ENCODE data around the gene ITGA8. TPM values are rescaled to one million over a fixed set of nuclear protein-coding genes. Genes with fewer than 3 reads are reported as not detected.

Gene ITGA8
- total and polyA plus RNA-seq, 2 of the 13 experiments (the other 11 are each of a cell fraction or from before 2014, with no cell fraction given): not detected

DNA sequence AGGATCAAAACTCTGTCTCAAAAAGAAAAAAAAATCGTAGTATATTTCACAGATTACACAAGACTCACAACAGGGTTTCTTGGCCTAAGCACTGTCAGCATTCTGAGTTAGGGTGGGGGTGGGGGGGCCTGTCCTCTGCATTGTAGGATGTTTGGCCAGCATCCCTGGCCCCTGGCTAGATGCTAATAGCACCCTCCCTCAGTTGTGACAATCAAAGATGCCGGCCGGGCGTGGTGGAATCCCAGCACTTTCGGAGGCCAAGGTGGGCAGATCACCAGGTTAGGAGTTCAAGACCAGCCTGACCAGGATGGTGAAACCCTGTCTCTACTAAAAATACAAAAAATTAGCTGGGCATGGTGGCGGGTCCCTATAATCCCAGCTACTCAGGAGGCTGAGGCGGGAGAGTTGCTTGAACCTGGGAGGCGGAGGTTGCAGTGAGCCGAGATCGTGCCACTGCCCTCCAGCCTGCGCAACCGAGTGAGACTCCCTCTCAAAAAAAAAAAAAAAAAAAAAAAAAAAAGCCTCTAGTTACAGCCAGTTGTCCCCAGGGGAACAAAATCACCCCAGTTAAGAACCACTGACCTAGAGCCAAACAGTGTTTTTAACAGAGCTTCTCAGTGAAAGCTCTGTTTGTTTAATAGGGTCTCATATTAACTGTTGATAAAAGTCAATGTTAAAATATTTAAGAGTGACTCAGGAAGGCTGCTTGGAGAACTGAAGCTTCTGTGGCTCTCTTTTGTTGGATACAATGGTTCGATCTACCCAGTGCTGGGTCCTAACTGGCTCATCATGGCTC, 187.6 kb downstream of the ITGA8 start:
- intact Hi-C loops (cut with micrococcal nuclease; ENCODE audit: unreplicated experiment) (no loop called here), in situ Hi-C loops (cut with HindIII; ENCODE audit: extremely low pct_ligation_motif_present, low pct_unique_long_range_greater_than_20kb) (no loop called here)
- ChIA-PET CTCF (ENCODE audit: low intra/inter-chr PET ratio, low total read pairs) (no interaction called here), POLR2A (no interaction called here)
- Histone ChIP-seq H3K4me1 (ENCODE audit: insufficient read depth, low read length) (no peaks in the 10 kb centered on the region), H3K4me2 (ENCODE audit: low read depth, low read length) (no peak overlapping the region), H3K9me3 (ENCODE audit: low read length) (no peaks in the 10 kb centered on the region), H3K9ac (ENCODE audit: insufficient read depth, low read depth, low read length) (no peak overlapping the region), H3K27ac (ENCODE audit: extremely low read length, insufficient read depth, low read length) (no peak overlapping the region), H2AFZ (ENCODE audit: low read length) (no peak overlapping the region), H3K79me2 (ENCODE audit: insufficient read depth, low read length) (no peaks in the 10 kb centered on the region), H3K36me3 (replicated peaks in 1 of 2; ENCODE audit: control insufficient read depth in 1 of 2, insufficient read depth in 2 of 2, low read length in 2 of 2) (no peaks in the 10 kb centered on the region), H3K27me3 (ENCODE audit: control insufficient read depth in 1 of 2, insufficient read depth in 2 of 2, low read length in 2 of 2) (peaks cover 0 to 29% of the 10 kb centered on the region in 2 experiments; a peak in 4 of 5 replicates), H3K4me3 (replicated peaks in 1 of 3; ENCODE audit: insufficient read depth in 1 of 3, low read depth in 2 of 3, low read length in 3 of 3) (no peak overlapping the region), H4K20me1 (ENCODE audit: insufficient read depth, low read length) (no peaks in the 10 kb centered on the region)
- ATAC-seq: no peak
- DNase-seq (ENCODE audit: low spot score): no peak
- WGBS (ENCODE audit: low lambda C conversion rate): 27% methylated on average over 10 of the region's 13 CpGs
- no peak for FAIRE-seq
- BruUV-seq (replicated peaks): no TSS peak
- TF ChIP-seq ZNF30 (CRISPR knock-in tag; IDR thresholded peaks at IDR 0.05) (no peak), FOSL2 (CRISPR knock-in tag; IDR thresholded peaks at IDR 0.05) (no peak), ZNF891 (CRISPR knock-in tag; IDR thresholded peaks at IDR 0.05) (no peak), CEBPB (IDR thresholded peaks at IDR 0.05; ENCODE audit: borderline replicate concordance, low read depth, low read length) (no peak), SYNCRIP (IDR thresholded peaks at IDR 0.05; ENCODE audit: insufficient read depth, low read depth, low read length) (no peak), CBX2 (IDR thresholded peaks at IDR 0.05; ENCODE audit: low read depth, low read length) (no peak), CBX2 (CRISPR knock-in tag; IDR thresholded peaks at IDR 0.05; ENCODE audit: low read depth) (no peak)
- TF ChIP-seq, protein P1, sequence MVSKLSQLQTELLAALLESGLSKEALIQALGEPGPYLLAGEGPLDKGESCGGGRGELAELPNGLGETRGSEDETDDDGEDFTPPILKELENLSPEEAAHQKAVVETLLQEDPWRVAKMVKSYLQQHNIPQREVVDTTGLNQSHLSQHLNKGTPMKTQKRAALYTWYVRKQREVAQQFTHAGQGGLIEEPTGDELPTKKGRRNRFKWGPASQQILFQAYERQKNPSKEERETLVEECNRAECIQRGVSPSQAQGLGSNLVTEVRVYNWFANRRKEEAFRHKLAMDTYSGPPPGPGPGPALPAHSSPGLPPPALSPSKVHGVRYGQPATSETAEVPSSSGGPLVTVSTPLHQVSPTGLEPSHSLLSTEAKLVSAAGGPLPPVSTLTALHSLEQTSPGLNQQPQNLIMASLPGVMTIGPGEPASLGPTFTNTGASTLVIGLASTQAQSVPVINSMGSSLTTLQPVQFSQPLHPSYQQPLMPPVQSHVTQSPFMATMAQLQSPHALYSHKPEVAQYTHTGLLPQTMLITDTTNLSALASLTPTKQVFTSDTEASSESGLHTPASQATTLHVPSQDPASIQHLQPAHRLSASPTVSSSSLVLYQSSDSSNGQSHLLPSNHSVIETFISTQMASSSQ (IDR thresholded peaks at IDR 0.05; ENCODE audit: low read depth): no peak
- TF ChIP-seq, protein P1 (CRISPR knock-in tag; IDR thresholded peaks at IDR 0.05; ENCODE audit: borderline replicate concordance): no peak
- TF ChIP-seq, protein P2, sequence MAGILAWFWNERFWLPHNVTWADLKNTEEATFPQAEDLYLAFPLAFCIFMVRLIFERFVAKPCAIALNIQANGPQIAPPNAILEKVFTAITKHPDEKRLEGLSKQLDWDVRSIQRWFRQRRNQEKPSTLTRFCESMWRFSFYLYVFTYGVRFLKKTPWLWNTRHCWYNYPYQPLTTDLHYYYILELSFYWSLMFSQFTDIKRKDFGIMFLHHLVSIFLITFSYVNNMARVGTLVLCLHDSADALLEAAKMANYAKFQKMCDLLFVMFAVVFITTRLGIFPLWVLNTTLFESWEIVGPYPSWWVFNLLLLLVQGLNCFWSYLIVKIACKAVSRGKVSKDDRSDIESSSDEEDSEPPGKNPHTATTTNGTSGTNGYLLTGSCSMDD (CRISPR knock-in tag; IDR thresholded peaks at IDR 0.05): no peak
- TF ChIP-seq, protein P3, sequence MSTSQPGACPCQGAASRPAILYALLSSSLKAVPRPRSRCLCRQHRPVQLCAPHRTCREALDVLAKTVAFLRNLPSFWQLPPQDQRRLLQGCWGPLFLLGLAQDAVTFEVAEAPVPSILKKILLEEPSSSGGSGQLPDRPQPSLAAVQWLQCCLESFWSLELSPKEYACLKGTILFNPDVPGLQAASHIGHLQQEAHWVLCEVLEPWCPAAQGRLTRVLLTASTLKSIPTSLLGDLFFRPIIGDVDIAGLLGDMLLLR (CRISPR knock-in tag; IDR thresholded peaks at IDR 0.05): no peak

All from HepG2 (cell line).